ENCODE results near the gene PTGDS. TPM values are rescaled to one million over a fixed set of nuclear protein-coding genes. Genes with fewer than 3 reads are reported as not detected.
A peak's percentile ranks its signal among the peaks of the same experiment; 100 is the strongest.

PTGDS gene
- 0.33 TPM for polyA plus RNA-seq (2013, experiment 1 of 2; ENCODE audit: insufficient read length)
- polyA plus RNA-seq (2013, experiment 2 of 2; ENCODE audit: insufficient read length), result 2.4 TPM

- no peak for DNase-seq
These were observed at the start of gene PTGDS for GRCh38 chr9:136977223-136977622. Gene PTGDS (plus strand): TSS chr9:136977504. CDS start chr9:136977579, 75 bp downstream.

DNA sequence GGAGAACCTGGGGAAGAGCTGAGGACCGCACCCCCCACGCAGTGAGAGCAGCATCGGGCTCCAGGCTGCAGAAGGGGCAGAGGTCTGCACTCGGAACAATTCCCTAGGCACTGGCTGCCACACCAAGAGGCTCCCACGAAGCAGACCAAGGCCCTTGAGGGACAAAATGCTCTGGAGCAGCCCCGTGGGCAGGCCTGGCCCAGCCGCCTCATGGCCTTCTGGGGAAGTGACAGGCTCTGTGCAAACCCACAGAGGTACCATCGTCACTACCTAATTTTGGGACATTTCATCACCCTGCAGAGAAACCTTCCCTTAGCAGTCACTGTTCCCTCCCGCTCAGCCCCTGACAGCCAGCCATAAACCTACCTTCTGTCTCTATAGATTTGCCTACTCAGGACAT is 48.7 kb upstream of the PTGDS start:
- no peak for DNase-seq

DNA sequence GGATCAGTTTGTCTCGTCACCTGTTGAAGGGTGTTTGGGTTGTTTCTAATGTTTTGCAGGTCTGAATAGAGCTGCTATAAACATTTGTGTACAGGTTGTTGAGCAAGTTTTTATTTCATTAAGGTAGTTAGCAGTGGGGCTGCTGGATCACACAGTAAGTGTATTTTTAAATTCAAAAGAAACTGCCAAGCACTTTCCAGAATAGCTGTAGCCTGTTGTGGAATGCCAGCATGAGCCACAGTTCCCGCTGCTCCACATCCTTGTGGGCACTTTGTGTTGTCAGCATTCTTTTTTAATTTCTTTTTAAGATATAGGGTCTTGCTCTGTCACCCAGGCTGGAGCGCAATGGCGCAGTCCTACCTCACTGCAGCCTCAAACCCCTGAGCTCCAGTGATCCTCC is 47.3 kb upstream of the PTGDS start:
- DNase-seq, result no peak

DNA sequence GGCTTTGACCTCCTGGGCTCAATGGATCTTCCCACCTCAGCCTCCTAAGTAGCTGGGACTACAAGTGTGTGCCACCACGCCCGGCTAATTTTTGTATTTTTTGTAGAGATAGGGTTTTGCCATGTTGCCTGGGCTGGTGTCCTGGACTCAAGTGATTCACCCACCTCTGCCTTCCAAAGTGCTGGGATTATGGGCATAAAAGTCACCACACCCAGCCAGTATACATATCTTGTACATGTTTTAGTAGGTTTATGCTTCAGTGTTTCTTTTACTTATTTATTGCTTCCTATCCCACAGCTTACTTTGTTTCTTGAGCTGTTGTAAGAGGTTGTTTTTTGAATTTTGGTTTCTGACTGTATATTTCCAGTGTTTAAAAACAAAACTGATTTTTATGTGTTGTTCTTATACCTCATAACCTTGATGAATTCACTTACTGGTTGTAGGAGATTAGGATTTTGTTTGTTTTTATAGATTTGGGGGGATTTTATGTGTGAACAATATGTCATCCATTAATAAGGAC is 45.6 kb upstream of the PTGDS start:
- no peak for DNase-seq

DNA sequence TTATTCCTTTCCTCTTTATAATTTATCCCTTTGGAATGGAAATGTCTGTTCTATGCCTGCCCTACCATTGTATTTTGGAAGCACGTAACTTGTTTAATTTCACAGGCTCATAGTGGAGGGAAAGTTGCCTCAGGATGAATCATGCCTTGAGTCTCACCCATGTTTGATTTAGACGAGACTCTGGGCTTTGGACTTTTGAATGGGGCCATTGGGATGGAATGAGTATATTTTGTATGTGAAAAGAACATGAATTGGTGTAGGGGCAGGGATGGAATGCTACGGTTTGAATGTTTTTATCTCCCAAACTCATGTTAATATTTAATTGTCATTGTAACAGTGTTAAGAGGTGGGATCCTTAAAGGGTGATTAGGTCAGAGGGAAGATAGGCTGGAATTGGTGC is 43.0 kb upstream of the PTGDS start:
- no peak for DNase-seq

DNA sequence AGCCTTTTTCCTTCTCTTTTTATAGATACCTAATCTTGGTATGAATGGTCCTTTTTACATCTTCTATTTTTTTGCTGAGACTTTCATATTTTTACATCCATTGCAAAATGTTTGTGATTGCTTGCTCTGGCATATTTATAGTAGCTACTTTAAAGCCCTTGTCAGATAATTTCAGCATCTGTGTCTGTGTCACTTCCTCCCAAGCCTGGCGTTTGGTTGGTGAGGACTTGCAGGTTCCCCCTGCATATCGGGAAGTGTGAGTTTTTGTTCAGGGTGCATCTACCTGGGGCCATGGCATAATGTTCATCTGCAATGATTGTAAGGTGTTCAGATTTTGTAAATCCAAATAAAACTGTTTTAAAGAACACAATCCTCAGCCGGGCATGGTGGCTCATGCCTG is 41.7 kb upstream of the PTGDS start:
- DNase-seq, result no peak

DNA sequence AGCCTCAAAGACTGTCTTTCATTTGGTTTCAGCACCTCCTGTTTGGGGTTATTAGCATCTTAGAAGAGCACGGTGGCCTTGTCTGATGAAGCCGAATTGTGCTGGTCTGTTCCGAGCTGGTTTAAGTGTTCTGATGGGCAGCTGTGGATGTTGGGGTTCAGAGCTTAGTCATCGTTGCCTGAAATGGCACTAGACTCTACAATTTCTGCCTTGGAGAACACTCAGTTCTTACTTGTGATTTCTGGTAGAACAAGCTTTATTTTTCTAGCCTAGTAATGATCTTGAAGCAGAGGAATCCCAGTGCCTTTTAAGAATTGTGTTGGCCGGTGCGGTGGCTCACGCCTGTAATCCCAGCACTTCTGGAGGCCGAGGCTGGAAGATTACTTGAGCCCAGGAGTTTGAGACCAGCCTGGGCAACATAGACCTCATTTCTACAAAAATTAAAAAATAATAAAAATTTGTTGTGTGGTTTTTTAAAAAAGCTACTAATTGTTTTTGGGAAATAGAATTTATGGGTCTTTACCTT is 40.6 kb upstream of the PTGDS start:
- DNase-seq, result no peak

GRCh38 chr9:136937186-136938001 is 39.9 kb upstream of the PTGDS start:
- no peak for DNase-seq

GRCh38 chr9:136939431-136939995 is 37.8 kb upstream of the PTGDS start:
- no peak for DNase-seq

- DNase-seq, result no peak
These were observed 37.2 kb upstream of the PTGDS start for GRCh38 chr9:136939996-136940525.

- DNase-seq, result no peak
These were observed 36.6 kb upstream of the PTGDS start for GRCh38 chr9:136940526-136941230.

GRCh38 chr9:136941231-136942111 is 35.8 kb upstream of the PTGDS start:
- no peak for DNase-seq

GRCh38 chr9:136942112-136942880 is 35.0 kb upstream of the PTGDS start:
- DNase-seq, result no peak

DNA sequence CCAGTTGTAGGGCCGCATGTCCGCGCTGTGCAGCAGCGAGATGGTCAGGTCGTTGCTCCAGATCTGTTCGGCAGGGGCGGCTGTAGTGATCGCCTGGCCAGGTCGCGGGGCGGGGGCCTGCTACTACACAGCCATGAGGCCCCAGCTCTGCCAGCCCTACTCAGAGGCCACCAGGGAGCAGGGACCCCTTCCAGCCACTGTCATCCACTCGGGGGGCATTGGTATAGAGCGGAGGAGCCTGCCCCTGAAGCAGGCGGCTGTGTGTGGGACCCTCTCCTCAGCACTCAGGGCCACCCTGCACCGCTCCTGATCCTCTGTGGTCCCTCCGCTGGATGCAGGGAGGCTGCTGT is 34.4 kb upstream of the PTGDS start:
- DNase-seq, result no peak

DNA sequence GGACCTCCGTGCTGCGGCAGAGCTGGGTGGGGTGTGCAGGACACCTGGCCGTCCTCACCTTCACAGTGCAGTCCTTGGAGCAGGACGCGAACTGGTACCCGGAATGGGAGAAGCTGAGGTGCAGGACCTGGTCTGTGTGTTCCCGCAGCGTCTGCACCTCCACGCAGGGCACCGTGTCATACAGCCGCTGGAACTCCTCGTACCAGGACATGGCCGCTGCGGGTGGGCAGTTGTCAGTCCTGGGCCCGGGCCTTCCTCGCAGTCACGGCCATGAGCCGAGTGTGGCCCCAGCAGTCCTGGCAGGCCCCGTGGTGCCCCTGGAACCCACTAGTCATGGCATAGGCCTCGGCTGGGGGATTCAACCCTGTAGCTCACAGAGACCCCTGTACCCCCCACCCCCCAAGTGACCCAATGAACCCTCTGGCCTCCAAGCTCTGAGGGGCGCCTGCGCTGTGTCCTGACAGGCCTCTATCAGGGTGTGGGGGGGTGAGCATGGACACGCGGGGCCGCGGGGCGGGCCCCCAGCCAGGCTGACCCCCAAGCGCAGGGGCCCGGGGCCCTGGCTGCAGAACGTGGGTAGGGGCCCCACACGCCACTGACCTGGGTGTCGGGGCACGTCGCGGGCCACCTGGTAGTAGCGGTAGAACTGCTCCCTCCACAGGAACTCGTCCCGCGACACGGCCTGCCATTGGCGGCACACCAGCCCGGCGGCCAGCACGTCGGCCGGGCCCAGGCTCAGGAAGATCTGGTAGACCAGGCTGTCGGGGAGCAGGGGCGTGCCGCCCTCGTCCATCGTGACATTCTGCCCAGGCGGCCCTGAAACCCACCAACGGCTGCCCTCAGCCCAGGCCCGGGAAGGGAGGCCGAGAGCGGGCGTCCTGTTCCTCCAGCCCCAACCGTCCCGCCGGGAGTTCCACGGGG is 33.8 kb upstream of the PTGDS start:
- no peak for DNase-seq

GRCh38 chr9:136944212-136944518 is 33.1 kb upstream of the PTGDS start:
- DNase-seq, result peak; percentile 69

GRCh38 chr9:136944519-136945332 is 32.6 kb upstream of the PTGDS start, which contains the start of the genes C8G and FBXW5:
Gene C8G (plus strand): TSS chr9:136945243. CDS start chr9:136945321, 78 bp downstream.
Gene FBXW5 (minus strand): TSS chr9:136944738. CDS start chr9:136944083, 655 bp downstream.
- peak; percentile 95 for DNase-seq

DNA sequence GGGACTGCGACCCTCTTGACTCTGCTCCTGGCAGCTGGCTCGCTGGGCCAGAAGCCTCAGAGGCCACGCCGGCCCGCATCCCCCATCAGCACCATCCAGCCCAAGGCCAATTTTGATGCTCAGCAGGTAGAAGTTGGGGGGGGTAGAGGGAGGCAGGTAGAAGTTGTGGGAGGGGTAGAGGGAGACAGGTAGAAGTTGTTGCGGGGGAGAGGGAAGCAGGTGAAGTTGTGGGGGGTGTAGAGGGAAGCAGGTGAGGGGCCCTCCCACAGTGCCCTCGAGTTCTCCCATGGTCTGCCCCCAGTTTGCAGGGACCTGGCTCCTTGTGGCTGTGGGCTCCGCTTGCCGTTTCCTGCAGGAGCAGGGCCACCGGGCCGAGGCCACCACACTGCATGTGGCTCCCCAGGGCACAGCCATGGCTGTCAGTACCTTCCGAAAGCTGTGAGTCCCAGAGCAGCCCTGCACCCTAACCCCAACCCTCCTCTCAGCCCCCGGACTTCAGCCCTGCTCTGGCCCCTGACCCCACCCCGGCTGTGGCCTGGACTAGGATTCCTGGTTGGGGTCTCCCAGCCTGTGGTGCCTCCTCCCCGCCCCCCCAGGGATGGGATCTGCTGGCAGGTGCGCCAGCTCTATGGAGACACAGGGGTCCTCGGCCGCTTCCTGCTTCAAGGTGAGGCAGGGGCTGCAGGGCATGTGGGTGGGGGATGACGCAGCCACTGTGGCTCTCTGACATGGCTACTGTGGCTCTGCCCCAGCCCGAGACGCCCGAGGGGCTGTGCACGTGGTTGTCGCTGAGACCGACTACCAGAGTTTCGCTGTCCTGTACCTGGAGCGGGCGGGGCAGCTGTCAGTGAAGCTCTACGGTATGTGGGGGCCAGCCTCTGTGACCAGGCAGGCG is 31.7 kb upstream of the PTGDS start:
- no peak for DNase-seq

Data from fibroblast of skin of scalp (primary cell).